ENCODE data around the gene ADCY9.

GRCh38 chr16:3979070-3979469 is 137.2 kb downstream of the ADCY9 start:
- no peak for TF ChIP-seq EZH2 (IDR thresholded peaks at IDR 0.05; ENCODE audit: borderline replicate concordance, insufficient read depth, low read depth, low read length, poor library complexity, severe bottlenecking)
- no peak for TF ChIP-seq CTCF (IDR thresholded peaks at IDR 0.05)

Measured in B cell (primary cell).